Measurements from ENCODE around the gene SLC10A6.
A peak's percentile ranks its signal among the peaks of the same experiment; 100 is the strongest.

Gene SLC10A6

DNA sequence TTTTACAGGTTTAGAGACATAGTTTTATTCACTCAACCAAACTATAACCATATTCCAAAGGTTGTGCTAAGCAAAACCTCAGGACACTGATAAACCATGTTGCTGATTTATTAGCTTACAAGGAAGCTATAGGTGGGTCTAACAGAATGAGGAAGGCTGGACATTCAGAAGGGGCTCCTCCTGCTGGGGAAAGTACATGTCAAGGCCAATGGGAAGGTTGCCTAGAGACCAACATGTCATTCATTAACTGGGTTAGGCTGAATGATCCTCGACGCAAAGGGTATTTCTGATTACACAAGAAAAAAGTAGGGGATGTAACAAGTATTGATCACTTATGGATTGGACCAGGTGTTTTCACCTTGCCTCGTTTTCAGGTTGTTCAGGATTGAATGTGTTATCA, 30.3 kb downstream of the SLC10A6 start:
- DNase-seq (ENCODE audit: extremely low spot score) = no peak
- POLR2A ChIA-PET = no interaction called here
- no peak for TF ChIP-seq L3MBTL2 (conservative IDR thresholded peaks at IDR 0.05)
- no peak for TF ChIP-seq CTBP1 (IDR thresholded peaks at IDR 0.05; ENCODE audit: borderline replicate concordance)
- no peak for TF ChIP-seq FOXM1 (IDR thresholded peaks at IDR 0.05; ENCODE audit: borderline replicate concordance)
- TF ChIP-seq LEF1 (IDR thresholded peaks at IDR 0.05; ENCODE audit: borderline replicate concordance) = no peak
- no peak for TF ChIP-seq NFRKB (IDR thresholded peaks at IDR 0.05)
- TF ChIP-seq ARNT (IDR thresholded peaks at IDR 0.05) = no peak
- TF ChIP-seq ZNF384 (IDR thresholded peaks at IDR 0.05) = no peak
- TF ChIP-seq TARDBP (IDR thresholded peaks at IDR 0.05) = no peak
- TF ChIP-seq SP1 (IDR thresholded peaks at IDR 0.05) = no peak
- no peak for TF ChIP-seq SUZ12 (IDR thresholded peaks at IDR 0.05)
- TF ChIP-seq BHLHE40 (IDR thresholded peaks at IDR 0.05; ENCODE audit: borderline replicate concordance) = no peak
- TF ChIP-seq ELF4 (IDR thresholded peaks at IDR 0.05) = no peak
- no peak for TF ChIP-seq FOXK2 (IDR thresholded peaks at IDR 0.05)
- TF ChIP-seq, protein P1, sequence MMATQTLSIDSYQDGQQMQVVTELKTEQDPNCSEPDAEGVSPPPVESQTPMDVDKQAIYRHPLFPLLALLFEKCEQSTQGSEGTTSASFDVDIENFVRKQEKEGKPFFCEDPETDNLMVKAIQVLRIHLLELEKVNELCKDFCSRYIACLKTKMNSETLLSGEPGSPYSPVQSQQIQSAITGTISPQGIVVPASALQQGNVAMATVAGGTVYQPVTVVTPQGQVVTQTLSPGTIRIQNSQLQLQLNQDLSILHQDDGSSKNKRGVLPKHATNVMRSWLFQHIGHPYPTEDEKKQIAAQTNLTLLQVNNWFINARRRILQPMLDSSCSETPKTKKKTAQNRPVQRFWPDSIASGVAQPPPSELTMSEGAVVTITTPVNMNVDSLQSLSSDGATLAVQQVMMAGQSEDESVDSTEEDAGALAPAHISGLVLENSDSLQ (IDR thresholded peaks at IDR 0.05) = no peak
- TF ChIP-seq HDGF (IDR thresholded peaks at IDR 0.05; ENCODE audit: borderline replicate concordance) = no peak
- CTCF ChIA-PET = interaction anchor here (0.7 kb wide), 2 partner anchors 13 to 709 kb away, joined by 3 to 4 read pairs; no protein-coding TSS in a partner anchor

DNA sequence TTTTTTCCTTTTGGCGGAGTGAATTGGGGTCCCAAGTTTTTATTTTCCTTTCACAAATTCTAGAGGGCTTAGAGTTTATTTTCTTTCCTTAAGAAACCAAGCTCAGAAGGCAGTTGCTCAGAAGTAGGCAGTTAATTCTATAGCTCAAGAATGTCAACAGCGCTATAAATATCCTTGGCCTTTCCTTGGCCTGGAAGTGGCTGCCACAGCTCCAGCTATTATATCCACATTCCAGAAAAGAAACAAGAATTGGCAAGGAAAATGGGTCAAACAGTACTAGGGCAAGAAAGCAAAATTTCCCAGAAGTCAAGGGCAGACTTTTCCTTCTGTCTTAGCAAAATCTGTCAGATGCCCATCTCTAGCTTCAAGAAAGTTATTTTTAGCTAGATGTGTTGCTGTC, 31.0 kb downstream of the SLC10A6 start:
- TF ChIP-seq TARDBP (IDR thresholded peaks at IDR 0.05) (no peak), BHLHE40 (IDR thresholded peaks at IDR 0.05; ENCODE audit: borderline replicate concordance) (no peak), CTBP1 (IDR thresholded peaks at IDR 0.05; ENCODE audit: borderline replicate concordance) (no peak), ELF4 (IDR thresholded peaks at IDR 0.05) (no peak), FOXA1 (IDR thresholded peaks at IDR 0.05) (no peak), LEF1 (IDR thresholded peaks at IDR 0.05; ENCODE audit: borderline replicate concordance) (no peak), FOXK2 (IDR thresholded peaks at IDR 0.05) (no peak), L3MBTL2 (conservative IDR thresholded peaks at IDR 0.05) (no peak), SP1 (IDR thresholded peaks at IDR 0.05) (no peak), ARNT (IDR thresholded peaks at IDR 0.05) (no peak), HDGF (IDR thresholded peaks at IDR 0.05; ENCODE audit: borderline replicate concordance) (no peak)
- TF ChIP-seq, protein P1 (IDR thresholded peaks at IDR 0.05) = no peak
- POLR2A ChIA-PET = interaction anchor here (0.7 kb wide), 1 partner anchor 14 kb away, joined by 3 read pairs; no protein-coding TSS in a partner anchor
- no peak for DNase-seq (ENCODE audit: extremely low spot score)
- CTCF ChIA-PET = no interaction called here

DNA sequence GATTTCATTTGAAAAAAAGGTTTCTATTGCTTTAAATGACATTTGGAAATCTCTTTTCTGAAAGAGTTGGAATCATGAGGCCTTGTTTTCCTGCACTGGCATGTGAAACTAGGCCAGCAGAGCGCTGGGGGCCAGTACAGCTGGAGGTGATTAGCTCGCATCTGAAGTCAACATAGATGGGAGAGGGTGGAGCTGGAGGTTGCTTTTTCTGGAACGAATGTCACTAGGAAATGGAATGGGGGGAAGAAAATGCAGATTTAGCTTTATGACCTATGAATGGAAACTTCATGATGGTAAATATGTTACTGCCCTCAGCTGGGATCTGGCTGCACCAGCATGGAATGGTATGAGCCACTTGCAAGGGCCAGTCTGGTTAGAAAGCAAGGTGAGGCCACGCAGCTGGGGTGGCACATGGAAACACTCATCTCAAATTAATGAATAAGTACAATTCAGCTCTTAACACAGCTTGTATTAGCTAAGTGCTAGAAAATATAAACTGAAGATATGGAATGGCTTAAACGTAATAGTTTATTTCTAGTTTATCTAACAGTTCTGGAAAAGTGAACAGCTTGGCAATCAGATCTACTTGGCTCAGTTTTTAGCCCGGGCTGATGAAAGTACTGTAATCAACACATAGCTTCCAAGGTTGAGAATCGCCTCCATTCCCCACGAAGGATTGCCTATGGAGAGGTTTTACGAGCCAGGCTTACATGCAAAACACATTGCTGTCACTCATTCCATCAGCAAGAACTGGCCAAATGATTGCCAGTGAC, 32.5 kb downstream of the SLC10A6 start:
- no peak for DNase-seq (ENCODE audit: extremely low spot score)
- ChIA-PET POLR2A (no interaction called here), CTCF (interaction anchor here (0.6 kb wide), 1 partner anchor 57 kb away, joined by 3 read pairs; no protein-coding TSS in a partner anchor)
- TF ChIP-seq, protein P1 (IDR thresholded peaks at IDR 0.05) = peak; percentile 57
- TF ChIP-seq ARNT (IDR thresholded peaks at IDR 0.05) (no peak), NFRKB (IDR thresholded peaks at IDR 0.05) (no peak), CTBP1 (IDR thresholded peaks at IDR 0.05; ENCODE audit: borderline replicate concordance) (no peak), ELF4 (IDR thresholded peaks at IDR 0.05) (no peak), FOXK2 (IDR thresholded peaks at IDR 0.05) (no peak), FOXA1 (IDR thresholded peaks at IDR 0.05) (no peak), ZNF384 (IDR thresholded peaks at IDR 0.05) (no peak)

DNA sequence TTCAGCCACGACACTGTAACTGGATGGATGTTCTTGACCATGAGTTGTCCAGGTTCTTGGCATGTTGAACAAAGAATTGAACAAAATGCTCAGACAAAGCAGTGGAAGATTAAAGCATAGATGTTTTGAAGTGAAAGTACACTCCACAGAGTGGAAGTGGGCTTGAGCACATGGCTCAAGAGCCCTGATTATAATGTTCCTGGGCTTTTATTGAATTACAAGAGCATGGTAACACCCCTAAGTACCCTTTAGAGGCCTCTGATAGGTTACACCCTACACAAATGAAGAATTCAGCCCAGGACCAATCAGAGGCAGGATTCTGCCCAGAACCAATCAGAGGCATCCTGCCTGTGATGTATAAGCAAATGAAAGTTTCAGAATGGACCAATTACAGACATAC, 33.5 kb downstream of the SLC10A6 start:
- ChIA-PET CTCF (no interaction called here), POLR2A (no interaction called here)
- DNase-seq (ENCODE audit: extremely low spot score) = no peak
- TF ChIP-seq BHLHE40 (IDR thresholded peaks at IDR 0.05; ENCODE audit: borderline replicate concordance) (no peak), HDGF (IDR thresholded peaks at IDR 0.05; ENCODE audit: borderline replicate concordance) (no peak), FOXK2 (IDR thresholded peaks at IDR 0.05) (no peak), ELF4 (IDR thresholded peaks at IDR 0.05) (no peak), SP1 (IDR thresholded peaks at IDR 0.05) (no peak), SUZ12 (IDR thresholded peaks at IDR 0.05) (no peak), FOXM1 (IDR thresholded peaks at IDR 0.05; ENCODE audit: borderline replicate concordance) (no peak), L3MBTL2 (conservative IDR thresholded peaks at IDR 0.05) (no peak), TARDBP (IDR thresholded peaks at IDR 0.05) (no peak), CTBP1 (IDR thresholded peaks at IDR 0.05; ENCODE audit: borderline replicate concordance) (no peak), NFRKB (IDR thresholded peaks at IDR 0.05) (no peak)

DNA sequence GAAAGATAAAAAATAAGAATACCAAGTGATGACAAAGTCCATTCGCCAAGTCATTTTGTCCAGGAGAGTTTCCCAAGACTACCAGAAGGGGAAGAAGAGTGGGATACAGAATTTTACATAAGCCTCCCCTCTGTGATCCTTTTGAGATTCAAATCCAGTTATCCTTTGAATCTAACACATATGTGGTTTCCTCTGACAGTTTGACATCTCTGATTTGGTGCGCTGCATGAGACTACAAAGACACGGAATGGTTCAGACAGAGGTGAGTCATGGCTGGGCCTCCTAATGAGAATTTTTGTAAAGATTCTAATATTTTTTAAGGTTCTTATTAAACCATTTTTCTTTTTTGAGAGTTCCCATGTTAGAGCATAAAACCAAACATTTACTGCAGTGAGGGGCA, 38.3 kb downstream of the SLC10A6 start:
- DNase-seq (ENCODE audit: extremely low spot score) = no peak
- ChIA-PET CTCF (no interaction called here), POLR2A (no interaction called here)
- TF ChIP-seq, protein P1 (IDR thresholded peaks at IDR 0.05) = no peak

DNA sequence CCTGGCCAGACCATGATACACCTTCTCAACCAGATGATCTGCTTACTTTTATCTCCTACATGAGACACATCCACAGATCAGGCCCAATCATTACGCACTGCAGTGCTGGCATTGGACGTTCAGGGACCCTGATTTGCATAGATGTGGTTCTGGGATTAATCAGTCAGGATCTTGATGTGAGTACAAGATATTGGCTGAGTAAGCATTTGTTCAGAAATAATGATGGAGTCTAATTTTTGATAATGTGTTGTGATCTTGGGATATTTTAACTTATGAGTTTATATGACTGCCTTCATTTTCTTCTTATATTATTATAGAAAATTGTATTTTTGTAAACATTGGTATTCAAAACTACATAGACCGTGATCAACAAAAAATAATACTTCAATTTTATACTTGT, 39.4 kb downstream of the SLC10A6 start:
- DNase-seq (ENCODE audit: extremely low spot score) = no peak
- POLR2A ChIA-PET = no interaction called here
- CTCF ChIA-PET = no interaction called here
- TF ChIP-seq NFRKB (IDR thresholded peaks at IDR 0.05) (no peak), ARNT (IDR thresholded peaks at IDR 0.05) (no peak), SP1 (IDR thresholded peaks at IDR 0.05) (no peak), ZNF384 (IDR thresholded peaks at IDR 0.05) (no peak), LEF1 (IDR thresholded peaks at IDR 0.05; ENCODE audit: borderline replicate concordance) (no peak), ELF4 (IDR thresholded peaks at IDR 0.05) (no peak), BHLHE40 (IDR thresholded peaks at IDR 0.05; ENCODE audit: borderline replicate concordance) (no peak), FOXA1 (IDR thresholded peaks at IDR 0.05) (no peak), TARDBP (IDR thresholded peaks at IDR 0.05) (no peak), HDGF (IDR thresholded peaks at IDR 0.05; ENCODE audit: borderline replicate concordance) (no peak), FOXK2 (IDR thresholded peaks at IDR 0.05) (no peak), CTBP1 (IDR thresholded peaks at IDR 0.05; ENCODE audit: borderline replicate concordance) (no peak), SUZ12 (IDR thresholded peaks at IDR 0.05) (no peak), L3MBTL2 (conservative IDR thresholded peaks at IDR 0.05) (no peak)
- TF ChIP-seq, protein P1 (IDR thresholded peaks at IDR 0.05) = no peak
